HG03342 (cell line): Measurements from ENCODE around the gene SMYD3.
"Not testable (repeated sequence)": the region's sequence is repeated elsewhere in the genome, so short reads cannot be mapped to it uniquely, and the experiment has no call there.

Experiments
- ATAC-seq: cut with Tn5 transposase; IDR thresholded peaks from one replicate; pipeline ENCODE4 v1.9.1; 2021; ENCODE audit warnings: mild to moderate bottlenecking, moderate library complexity; ENCODE audit not compliant: unreplicated experiment

The SMYD3 gene

DNA sequence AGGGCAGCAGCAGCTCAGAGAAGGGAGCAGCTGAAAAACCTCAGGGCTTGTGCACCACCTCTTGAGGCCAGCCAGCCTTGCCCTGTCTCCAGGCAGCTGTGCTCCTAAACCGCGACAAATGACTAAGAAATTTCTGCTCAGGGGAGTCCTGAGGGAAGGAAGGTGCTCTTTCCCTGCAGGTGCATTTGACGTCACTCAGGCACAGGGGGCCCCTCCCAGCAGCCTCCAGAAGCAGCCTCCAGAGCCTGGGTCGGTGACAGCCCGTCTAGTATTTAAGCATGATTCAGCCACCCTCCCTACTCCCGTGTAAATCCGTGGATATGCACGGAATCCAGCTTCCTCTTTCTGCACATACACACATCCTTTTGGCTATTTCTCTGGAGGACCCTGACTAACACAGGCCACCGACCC, 791.8 kb downstream of the SMYD3 start:
- no peak for ATAC-seq

DNA sequence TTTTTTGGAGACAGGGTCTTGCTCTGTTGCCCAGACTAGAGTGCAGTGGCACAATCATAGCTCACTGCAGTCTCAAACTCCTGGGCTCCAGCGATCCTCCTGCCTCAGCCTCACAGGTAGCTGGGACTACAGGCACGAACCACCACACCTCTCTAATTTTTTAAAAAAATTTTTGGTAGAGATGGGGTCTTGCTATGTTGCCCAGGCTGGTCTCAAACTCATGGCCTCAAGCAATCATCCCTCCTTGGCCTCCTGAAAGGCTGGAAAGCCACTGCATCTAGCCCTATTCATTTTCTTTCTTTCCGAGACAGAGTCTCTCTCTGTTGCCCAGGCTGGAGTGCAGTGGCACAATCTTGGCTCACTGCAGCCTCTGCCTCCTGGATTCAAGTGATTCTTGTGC, 793.1 kb downstream of the SMYD3 start:
- not testable (repeated sequence) for ATAC-seq

DNA sequence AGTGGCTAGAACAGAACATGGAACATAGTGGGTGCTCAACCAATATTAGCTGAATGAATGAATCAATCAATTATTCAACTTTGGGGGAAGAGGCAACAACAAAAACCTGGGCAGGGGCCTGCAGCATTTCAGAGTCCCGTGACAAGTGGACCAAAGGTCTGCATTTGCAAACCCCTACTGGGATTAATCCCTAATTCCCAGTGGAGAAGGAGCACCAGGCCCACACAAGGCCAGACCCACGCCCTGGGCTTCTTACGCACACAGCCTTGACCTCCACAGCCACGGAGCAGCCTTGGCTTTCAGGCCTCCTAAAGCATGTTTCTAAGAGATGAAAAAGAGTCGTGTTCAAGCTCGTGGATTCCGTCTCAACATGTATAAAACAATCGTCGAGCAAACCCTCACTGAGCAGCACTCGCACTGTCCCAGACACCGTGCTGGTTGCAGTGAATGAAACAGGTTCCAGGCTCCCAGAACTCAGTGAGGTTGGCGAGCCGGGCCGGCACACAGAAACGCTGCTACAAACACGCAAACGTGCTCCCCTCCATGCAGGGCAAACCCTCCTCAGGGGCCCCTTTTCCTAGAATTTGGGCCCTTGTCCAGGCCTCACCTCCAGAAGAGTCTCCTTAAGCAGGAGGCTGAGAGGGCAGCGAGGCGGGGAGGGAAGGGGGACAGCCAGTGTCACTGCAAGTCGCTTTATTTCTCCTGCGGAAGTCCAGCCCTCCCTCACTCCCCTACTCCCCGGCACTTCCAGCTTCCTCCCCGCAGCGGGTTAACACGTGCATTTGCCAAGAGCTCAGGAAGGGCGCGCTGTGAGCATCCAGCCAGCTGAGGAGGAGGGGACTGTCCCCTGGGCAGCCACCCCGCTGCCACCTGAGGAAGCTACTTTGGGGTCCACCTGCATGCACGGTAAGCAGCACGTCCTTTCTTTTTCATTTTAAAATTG, 795.8 kb downstream of the SMYD3 start:
- ATAC-seq: no peak

DNA sequence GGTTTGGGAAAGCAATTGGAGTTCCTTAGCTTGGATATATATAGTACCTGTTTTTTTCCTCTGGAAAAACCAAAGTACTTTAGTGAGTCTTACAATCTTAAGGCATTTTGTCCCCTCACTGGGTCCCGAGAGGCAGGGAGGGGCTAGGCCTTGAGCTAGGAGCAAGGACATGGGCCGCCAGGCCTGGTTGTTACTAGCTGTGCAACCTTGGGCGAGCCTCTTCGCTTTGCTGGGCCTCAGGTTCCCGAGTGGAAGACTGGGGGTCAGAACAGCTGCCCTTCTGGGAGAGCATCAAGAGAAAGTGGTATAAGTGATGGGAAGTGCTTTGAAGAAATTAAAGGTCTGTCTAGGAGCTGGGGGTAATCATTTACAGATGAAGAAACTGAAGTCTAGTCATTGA, 799.1 kb downstream of the SMYD3 start:
- no peak for ATAC-seq

DNA sequence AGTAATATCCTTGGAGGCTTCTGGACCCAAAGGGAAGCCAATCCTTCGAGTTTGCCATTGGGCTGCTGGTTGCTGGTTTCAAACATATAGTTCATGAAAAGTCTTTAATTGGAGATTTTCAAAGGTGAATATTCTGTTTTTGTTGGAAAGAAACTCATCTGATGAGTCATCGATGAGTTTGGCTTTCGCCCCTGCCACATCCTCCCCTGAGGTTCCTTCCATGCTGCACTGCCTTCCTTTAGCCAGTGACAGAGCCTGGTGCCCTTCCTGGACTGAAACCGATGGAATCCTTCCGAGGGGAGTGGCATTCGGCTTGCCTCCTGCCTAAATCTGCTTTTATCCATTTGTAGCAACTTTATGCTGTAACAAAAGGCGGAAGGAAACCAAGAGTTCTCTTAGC, 802.3 kb downstream of the SMYD3 start:
- ATAC-seq: no peak

DNA sequence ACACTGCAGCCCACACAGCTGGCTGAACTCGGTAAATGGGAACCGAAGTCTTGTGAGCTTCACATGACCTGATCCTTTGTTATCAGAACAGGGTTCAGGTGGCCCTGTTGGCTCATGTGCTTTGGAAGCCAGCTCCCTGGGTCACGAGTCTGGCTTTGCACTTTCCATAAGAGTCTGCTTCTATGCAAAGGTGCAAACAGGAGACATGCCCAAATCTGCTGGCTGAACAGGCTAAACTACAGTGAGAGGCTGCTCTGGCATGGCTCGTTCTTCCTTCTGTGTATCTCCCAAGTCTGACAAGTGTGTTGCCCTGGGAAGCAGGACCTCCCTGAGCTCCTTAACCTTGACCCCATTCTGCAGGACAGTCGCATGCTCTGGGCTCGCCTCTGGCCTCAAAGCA, 802.7 kb downstream of the SMYD3 start:
- no peak for ATAC-seq

DNA sequence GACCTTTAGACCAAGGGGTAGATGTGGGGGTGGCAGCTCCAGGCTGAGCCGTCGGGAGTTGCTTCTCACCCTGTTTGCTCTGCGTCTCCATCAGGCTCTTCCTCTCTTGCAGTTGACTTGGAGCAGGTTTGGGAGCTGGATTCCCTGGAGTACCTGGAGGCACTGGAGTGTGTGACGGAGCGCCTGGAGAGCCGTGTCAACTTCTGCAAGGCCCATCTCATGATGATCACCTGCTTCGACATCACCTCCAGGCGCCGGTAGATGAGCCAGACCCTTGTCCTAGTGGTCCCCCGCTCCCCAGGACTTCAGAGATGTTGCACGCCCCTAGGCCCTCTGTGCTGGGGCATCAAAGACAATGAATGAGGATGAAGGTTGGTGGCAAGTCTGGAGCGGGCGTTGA, 804.7 kb downstream of the SMYD3 start:
- ATAC-seq: no peak

- no peak for ATAC-seq
These were observed 805.4 kb downstream of the SMYD3 start for GRCh38 chr1:245701631-245702030.

GRCh38 chr1:245700631-245701030, 806.4 kb downstream of the SMYD3 start:
- no peak for ATAC-seq
